Esophagus muscularis mucosa (tissue), 3 donors: ENCODE data around the gene ZNF879.

Experiments used
- POLR2A ChIP-seq: fragments of 450-650 bp; IDR thresholded peaks from one replicate; pipeline ENCODE4 v1.6.1; 2017; ENCODE audit warnings: antibody characterized with exemption, moderate library complexity, mild to moderate bottlenecking, low read depth
- POLR2AphosphoS5 ChIP-seq, 2 donors: sonication (generic); formaldehyde crosslinking; IDR thresholded peaks; one replicate each; pipeline ENCODE4 v1.6.1; 2017; ENCODE audit warnings: antibody characterized with exemption in 2 of 2
- TF ChIP-seq, protein P1 (sequence below), 3 experiments: fragments of 200-600 bp in 2 of 3; fragments of 450-650 bp in 1 of 3; sonication (generic) in 2 of 3; IDR thresholded peaks; one replicate each; pipeline ENCODE4 v1.5.1; 2017 to 2019; ENCODE audit warnings: antibody characterized with exemption in 3 of 3, mild to moderate bottlenecking in 2 of 3, moderate library complexity in 1 of 3

DNA sequence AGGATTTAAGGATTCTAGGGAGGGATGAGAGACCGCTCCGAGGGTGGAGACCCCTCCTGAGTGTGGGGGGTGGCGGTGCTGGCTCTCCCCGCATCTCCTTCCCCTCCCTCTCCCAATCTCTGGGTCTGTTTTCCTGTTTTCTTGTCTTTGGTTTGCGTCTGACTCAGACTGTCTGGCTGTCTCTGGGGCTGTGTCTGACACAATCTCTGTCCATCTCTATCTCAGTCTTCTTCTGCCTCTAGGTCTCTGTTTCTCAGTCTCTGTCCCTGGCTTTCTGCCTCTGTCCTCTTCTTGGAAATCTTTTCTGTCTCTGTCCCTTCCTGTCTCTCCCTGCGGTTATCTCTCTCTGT is 28.3 kb upstream of the ZNF879 start:
- TF ChIP-seq, protein P1, sequence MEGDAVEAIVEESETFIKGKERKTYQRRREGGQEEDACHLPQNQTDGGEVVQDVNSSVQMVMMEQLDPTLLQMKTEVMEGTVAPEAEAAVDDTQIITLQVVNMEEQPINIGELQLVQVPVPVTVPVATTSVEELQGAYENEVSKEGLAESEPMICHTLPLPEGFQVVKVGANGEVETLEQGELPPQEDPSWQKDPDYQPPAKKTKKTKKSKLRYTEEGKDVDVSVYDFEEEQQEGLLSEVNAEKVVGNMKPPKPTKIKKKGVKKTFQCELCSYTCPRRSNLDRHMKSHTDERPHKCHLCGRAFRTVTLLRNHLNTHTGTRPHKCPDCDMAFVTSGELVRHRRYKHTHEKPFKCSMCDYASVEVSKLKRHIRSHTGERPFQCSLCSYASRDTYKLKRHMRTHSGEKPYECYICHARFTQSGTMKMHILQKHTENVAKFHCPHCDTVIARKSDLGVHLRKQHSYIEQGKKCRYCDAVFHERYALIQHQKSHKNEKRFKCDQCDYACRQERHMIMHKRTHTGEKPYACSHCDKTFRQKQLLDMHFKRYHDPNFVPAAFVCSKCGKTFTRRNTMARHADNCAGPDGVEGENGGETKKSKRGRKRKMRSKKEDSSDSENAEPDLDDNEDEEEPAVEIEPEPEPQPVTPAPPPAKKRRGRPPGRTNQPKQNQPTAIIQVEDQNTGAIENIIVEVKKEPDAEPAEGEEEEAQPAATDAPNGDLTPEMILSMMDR (IDR thresholded peaks at IDR 0.05) = no peak
- TF ChIP-seq POLR2AphosphoS5 (IDR thresholded peaks at IDR 0.05) (no peak), POLR2A (no peak)
